IPS-NIHi7 (cell line): ENCODE measurements around the gene PCBP3.

Experiments used
- DNase-seq: peaks from one replicate; pipeline ENCODE4 v3.0.0; 2012; ENCODE audit warnings: mixed read lengths; ENCODE audit errors: extremely low spot score

Gene PCBP3

DNA sequence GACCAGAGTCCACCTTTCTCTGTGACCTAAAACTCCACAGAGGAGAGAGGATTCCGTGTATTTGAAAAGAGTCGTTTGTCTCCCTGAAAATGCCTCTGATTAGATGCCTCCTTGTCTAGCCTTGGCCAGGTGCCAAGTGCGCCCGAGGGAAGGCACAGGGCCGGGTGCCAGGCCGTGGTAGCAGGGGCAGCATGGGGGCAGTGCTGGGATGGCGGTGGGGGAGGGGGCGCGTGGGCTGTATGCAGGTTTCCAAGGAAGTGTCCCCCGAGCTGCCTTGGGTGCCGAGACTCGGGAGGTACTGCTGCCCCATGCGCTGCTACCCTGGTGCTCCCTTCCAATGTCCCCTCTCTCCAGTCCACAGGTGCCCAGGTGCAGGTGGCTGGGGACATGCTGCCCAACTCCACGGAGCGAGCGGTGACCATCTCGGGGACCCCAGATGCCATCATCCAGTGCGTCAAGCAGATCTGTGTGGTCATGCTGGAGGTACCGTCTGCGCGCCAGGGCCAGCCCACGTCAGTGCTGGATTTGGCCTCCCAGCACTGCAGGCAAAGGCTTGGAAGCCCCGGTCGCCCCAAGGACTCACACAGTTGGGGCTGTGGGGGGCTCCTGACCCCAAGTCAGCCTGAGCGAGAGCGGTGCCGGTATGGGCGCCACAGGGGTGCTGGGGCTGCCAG lies 267.2 kb downstream of the PCBP3 start:
- no peak for DNase-seq

DNA sequence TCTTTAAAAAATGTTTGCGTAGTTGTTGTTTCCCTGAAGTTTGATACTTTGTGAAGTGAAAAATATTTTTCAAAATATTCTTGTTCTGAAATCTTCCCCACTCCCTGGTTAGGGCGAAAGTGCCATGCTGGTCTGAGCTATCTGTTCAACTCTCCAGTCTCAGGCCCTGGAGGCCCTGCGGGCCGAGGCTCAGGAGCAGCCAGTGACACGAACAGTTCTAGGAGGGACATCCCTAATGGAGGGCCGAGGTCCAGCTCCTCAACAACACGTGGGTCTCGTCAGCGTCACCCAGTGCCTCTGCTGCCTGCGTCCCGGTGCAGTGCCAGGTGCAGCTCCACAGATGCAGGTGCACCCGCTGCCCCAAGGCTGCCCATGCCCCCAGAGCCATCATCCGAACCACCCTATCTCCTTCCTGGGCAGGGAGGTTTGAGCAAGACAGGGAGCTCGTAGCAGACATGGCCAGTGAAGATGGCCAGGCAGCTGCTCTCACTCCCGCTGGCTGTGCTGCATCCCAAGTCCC lies 268.3 kb downstream of the PCBP3 start:
- no peak for DNase-seq

DNA sequence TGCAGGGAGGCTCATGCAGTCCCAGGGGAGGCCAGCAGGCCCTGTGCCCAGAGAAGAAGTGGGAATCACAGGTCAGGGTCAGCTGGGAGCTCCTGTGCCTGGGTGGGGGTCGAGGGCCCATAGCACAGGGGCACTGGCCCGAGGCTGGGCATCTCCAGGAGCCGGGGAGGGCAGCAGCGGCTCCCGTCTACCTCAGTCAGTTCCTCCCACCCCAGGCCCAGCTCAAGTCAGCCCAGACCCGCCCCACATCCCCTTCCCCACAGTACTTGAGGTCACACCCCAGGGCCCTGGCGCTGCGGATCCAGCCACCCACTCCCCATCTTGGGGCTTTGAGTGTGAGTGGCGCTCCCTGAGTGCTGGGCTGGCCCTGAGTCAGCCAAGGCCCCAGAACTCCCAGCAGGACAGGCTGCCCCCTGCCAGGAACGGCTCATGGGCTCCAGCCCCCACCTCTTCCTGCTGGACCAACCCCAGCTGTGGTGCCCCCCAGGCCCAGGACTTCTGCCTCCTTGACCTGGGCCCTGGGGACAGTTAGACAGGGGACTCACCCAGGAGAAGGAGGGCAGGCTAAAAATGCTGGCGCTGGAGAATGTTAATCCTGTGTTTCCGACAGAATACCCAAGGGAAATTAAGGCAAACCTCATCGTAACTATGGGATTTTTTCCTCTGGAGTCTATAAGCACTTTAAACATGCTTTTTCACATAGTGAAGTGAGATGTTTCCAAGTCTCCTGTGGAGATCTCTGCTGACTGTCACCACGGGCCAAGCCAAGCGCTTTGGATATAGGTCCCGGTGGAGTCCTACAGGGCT lies 269.3 kb downstream of the PCBP3 start:
- DNase-seq: no peak

DNA sequence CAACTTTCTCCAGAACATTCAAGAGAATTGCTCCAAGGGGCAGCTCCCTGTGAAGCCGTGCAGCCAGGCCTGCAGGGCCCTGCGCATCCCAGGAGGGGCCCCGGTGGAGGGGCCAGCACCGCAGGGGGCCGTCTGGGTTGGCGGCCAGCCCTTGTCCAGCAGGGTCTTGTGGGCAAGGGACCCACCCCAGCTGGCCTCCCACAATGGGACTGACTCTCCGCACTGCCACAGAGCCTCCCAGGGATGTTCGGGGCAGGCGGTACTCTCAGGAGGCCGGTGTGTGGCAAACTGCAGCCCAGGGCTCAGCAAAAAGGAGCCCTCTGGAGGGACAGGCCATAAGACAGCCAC lies 269.9 kb downstream of the PCBP3 start:
- no peak for DNase-seq

DNA sequence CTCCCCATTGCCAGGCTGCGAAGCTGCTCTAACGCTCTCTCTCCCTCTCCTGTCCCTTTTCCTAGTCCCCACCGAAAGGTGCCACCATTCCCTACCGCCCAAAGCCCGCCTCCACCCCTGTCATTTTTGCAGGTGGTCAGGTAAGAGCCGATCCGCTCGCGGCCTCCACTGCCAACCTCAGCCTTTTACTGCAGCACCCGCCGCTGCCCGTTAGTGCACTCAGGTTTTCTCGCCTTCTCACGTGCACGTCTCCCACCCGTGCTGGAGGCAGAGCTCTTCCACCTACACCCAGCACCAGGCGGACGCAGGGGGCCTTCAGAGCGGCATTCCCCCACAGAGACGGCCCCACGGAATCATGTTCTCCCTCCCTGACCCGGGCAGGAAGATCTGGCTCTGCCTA lies 270.4 kb downstream of the PCBP3 start:
- no peak for DNase-seq

DNA sequence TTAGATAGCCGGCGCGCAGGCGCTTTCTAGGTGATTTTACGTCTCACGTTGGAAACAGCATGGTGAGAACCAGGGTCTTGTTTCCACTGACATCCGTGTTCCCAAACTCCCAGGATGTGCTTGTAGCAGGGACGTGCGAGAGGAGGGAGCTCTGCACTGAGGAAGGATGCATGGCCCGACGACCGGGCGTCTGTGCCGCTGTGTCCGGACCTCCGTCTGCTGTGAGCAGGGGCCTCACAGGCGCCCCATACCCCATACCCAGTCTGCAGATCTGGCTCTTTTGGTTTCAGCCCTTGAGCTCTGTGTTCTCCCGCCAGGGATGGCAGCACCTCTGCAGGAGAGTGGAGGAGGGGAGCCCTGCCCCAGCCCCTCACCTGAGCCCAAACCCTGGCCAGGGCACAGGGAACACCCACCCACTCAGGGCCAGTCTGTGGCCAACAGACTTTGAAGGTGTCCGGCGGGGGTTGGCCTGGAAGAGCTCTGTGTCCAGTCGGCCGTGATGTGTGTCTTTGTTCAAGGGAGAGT lies 270.9 kb downstream of the PCBP3 start:
- DNase-seq: no peak

DNA sequence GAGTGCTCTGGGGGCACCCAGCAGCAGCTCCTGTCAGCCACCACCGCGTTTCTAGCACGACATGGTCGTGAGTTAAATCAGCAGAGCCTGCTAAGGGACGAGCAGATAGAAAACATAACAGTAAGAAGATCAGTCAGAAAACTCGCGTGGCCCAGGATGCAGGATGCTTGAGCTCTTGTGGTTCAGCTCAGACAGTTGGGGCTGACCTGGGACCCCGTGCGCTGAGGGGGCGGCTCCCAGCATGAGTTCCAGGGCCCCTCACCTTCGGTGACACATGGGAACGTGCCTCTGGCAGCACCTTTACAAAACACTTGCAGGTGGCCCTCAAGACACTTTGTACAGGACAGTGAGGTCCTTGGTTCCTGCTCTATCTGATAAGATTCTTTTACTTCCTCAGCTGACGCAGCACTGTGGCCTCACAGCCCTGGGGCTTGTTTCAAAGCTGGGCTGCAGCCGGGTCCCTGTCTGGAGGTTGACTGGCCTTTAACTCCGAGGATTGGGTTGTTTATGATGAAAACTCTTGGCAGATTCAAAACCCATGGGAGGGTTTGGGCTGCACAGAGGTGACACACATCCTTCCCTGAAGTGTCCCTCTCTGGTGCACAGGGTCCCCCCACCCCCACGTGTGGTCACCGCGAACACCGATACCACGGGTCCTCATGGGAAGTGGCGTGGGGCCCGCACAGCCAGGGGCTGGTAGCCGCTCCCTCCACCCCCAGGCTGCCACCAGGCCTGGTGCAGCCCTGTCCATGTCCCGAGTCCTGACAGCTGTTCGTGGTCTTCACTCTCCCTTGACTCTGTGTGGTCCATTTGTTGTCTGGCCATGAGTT lies 272.7 kb downstream of the PCBP3 start:
- DNase-seq: no peak

DNA sequence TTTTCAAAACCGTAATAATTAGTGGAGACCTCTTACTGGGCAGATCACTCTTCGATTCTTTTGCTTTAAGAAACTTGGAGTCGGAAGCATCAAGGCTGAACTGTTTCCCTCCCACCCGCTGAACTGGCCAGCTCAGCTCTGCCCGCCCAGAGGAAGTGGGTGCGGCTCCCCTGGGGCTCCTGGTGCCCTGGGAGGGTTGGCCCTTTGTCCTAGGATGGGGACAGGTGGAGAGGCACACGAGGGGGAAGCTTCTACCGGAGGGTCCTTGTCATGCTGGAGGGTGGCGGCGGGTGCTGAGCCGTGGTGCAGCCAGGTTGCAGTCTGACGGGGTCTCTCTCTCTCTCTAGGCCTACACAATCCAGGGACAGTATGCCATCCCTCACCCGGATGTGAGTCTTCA lies 273.7 kb downstream of the PCBP3 start:
- DNase-seq: no peak

DNA sequence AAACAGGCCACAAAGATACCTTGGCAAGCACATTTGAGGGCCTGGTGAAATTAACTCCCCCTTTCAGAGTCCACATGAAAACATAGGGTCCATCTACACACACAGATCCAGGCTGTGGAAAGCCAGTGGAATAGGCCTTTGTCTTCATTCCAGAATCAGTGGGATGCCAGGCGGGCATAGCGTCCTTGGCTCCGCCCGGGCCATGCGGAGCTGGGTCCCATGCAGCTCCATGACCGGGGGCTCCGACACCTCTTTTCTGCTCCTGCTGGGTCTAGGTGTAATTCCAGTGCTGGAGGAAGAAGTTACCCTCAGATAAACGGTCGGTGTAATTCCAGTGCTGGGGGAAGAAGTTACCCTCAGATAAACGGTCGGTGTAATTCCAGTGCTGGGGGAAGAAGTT lies 274.5 kb downstream of the PCBP3 start:
- DNase-seq: no peak

DNA sequence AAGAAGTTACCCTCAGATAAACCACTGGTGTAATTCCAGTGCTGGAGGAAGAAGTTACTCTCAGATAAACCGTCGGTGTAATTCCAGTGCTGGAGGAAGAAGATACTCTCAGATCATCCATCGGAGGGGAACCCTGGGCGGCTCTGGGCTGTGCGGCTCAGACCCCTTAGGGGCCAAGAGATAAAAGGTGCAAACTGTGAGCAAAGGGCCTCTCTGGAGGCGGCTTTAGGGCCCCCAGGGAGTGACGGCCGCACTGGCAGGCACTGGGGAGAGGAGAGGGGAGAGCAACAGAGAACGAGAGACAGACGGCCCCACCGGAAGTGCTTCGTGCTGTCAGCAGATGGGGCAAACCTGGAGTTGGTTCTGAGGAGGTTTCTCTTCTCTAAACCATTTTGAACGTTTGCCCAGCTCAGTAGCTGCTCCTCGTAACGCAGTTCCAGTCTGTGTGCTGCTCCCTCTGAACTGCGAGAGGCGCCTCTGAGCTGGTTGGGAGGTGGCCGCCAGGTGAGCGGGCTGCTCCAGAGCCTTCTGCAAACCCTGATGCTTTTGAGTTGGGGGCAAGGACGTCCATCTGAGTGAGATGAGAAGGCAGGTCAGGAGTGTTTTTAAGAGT lies 275.4 kb downstream of the PCBP3 start:
- peak; percentile 52 for DNase-seq

DNA sequence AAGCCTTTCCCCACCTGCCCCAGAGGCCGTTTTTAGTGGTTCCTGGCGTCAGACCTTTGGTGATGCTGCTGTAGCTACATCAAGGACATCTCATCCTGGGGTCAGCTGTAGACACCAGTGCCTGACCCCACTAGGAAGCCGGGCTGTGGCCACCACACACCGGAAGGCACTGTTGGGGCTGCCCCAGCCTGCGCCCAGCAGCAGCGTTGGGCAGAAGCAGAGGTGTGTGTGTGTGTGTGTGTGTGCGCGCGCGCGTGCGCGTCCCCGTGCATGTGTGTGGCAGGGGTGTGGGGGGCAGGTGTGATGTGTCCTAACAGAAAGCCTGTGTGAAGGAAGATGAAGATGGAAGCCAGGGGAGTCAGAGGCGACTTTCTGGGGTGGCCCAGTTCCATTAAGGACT lies 276.1 kb downstream of the PCBP3 start:
- DNase-seq: no peak

DNA sequence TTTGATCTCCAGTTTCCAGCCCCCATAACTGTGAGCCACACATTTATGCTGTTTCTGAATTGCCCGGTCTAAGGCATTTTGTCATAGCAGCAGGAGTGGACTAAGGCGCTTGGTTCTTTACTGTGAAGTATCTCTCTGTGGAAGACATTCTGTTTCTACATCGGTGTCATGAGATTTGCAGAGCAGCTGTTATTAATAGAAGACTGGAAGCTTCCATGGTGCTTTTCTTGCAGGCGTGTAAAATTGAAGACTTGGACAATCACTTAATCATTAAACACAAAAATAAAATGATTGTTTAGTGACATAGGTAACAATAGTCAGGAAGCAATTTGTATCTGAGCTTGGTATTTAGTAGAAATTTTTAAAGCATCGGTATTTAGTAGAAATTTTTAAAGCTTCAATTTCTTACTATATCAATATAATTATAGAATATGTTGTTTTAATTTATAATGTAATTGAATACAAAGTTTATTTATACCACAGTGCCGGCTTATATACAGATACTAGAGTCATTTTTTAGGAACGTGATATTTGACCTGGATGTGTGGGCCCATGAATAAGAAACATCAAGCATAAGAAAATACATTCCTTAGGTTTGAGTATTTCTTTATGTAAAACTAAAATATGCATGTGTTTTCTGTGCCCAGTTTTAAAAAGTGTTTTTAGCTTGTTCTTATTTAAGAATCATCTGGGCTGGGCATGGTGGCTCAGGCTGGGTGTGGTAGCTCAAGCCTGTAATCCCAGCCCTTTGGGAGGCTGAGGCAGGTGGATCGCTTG lies 277.5 kb downstream of the PCBP3 start:
- DNase-seq: no peak

DNA sequence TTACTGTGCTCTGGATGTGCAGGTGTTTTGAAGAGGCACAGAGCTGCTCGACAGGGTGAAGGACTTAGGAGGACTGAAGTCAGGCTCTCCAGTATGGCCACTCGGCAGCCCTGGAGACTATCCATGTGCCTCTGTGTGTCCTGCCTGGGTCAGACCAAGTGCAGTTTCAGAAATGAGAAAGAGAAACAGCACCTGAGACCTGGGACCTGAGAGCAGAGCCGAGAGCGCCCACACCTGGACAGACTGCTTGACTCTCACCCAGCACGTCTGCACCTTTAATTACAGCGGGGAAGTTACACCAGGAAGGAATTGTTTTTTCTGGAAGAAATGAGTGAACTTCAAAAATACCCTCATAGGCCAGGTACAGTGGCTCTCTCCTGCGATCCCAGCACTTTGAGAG lies 278.4 kb downstream of the PCBP3 start:
- no peak for DNase-seq

DNA sequence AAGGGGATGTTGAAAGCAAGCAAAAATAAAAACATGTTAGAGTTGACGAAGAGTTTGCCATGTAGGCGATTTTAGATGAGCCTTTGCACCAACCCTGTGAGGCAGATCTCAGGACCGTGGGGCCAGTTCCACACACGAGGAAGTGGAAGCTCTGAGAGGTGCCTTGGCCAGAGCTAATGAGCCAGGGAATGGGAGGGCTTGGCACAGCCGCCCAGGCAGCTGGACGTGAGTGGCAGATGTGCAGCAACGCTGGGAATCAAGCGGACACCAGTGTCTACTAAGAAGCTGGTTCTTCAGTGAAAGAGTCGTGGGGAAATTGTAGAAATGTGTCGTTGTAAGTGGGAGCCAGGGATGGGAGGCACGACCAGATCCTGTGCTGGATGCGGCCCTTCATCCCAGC lies 279.1 kb downstream of the PCBP3 start:
- DNase-seq: no peak

DNA sequence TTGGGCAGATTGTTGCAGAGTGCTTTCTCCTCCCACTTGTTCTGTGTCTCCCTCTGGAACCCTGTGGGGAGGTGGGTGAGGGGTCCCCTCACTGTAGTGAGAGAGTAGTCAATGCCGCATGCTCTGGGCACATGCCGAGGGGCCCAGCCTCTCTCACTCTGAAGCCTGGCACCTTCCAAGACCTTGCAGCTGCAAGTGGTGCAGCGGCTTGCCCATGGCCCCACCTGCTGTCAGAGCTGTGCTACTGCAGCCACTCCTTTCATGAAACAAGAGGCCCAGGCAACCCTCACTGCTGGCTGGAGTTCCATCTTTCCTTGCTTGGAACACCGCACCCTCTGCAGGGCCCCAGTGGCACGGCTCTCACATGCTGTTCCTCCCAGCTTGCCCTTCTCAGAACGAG lies 279.6 kb downstream of the PCBP3 start:
- peak; percentile 93 for DNase-seq

DNA sequence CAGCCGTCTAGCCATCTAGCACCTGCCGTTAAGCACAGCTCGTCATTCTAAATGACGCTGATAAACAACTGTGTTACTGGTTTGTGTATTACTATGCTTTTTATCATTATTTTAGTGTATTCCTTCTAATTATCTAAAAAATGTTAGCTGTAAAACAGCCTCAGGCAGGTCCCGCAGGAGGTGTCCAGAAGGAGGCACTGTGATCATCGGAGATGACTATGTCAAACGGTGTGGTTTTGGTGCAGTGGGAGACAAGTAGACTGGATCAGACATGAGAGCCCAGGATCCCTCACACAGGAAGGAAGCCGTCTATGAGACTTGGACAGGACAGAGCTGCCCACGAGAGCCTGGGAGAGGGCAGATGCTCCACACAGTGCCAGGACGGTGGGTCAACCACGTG lies 282.8 kb downstream of the PCBP3 start:
- DNase-seq: no peak

DNA sequence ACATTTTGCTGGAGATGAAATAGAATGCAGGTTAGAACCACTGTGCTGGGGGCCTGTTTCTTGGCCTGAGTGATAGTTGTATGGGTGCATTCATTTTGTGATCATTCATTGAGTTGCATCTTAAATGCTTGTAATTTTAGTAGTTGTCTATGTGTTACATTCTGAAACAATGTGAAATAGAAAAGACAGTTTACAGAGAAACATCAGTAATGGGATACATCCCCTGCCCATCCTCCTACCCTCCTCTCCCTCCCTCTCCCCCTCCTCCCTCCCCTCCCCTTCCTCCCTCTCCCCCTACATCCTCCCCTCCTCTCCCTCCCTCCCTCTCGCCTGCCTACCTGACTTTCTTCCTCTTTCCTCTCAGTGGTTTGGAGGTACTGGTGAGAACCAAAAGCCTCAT lies 283.5 kb downstream of the PCBP3 start:
- no peak for DNase-seq

DNA sequence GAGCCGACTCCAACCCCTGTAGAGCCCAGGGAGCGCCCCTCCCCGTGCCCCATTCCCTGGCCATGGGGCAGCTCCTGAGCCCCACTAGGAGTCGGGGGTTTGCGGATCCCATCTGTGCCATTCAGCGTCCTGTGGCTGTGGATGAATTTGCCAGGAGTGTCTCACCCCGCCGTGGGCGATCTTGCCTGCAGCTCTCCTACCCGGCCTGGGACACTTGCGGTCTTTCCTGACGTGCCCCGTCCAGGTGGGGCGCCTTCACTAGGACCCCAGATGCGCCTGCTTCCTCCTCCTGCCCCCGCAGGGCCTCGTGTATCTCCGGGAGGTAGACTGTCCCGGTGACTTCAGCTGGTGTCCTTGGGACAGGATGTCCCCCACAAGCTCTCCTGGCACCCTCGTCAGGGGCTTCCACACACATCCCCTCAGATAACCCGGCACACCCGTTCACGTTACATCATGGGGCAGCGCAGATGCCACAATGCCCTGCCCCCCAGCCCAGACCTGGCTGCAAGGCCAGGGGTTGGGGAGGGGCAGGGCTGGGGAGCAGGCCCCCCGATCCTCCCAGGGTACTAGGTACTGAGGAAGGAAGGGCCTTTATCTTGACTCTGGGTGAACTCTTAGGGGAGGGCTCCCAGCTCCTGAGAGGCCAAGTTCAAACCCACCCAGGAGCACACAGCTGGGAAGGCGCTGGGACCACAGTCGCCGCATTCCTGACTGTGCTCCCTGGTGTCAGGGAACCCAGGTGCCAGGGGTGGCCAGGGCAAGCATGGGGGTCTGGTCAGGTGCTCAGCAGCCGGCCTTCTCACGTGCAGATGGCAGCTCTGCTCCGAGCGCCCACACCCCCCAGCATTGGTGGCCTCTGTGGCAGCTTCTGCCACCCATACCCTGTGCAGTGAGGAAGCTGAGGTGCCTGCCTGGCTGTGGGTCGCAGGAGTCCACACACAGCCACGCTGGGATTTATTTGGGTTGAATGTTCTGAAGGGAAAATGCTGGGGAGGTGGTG lies 284.6 kb downstream of the PCBP3 start:
- no peak for DNase-seq

DNA sequence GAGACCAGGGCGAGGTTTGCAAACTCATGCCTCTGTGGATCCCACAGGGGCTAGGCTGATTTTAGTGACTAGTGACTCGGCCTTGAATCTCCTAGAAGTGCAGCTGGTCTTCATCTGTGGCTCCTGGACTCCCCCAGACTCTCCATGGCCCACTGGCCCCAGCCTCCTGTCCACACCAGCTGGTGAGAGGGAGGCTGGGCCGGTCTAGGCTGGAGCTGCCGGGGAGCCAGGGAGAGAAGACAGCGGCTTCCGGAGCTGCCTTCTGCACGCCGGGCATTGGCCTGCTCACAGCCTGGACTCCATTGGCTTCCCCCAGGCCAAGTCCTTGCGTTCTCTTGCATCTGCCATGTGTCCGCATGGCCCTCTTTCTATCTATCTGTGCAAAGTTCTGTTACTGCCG lies 285.9 kb downstream of the PCBP3 start:
- DNase-seq: no peak

DNA sequence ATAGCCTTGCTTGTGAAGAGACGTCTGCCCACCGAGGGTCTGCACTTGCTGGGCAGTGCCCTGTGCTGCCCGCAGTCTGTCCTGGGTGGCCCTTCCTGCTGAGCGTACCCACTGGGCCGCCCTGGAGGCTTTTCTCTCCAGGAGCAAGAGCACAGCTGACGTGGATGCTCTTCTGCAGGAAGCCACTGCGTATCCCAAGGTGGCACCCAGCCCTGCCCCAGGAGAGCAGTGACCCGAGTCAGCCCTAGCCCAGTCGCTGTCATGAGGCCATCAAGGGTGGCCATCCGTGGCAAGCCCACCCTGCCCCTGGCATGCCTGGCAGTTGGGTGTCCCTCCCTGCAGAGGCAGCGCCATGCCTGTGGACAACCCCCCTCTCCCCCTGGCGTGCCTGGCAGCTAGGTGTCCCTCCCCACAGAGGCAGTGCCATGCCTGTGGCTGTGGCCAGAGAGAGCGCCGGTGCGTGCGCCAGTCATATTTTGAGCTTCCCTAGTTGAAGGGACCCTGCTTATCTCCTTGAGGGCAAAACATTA lies 286.8 kb downstream of the PCBP3 start:
- no peak for DNase-seq
